MM.1S (cell line): Measurements from ENCODE around the gene CDYL2.

Source experiments
- EZH2 ChIP-seq: fragments of 300-600 bp; sonication (generic); optimal IDR thresholded peaks from 2 replicates; pipeline ENCODE3; 2017; ENCODE audit warnings: low read depth, mild to moderate bottlenecking, antibody characterized with exemption, low read length, mixed read lengths
- TF ChIP-seq, protein P1 (sequence below): fragments of 300-600 bp; sonication (generic); IDR thresholded peaks from 2 replicates; pipeline ENCODE4 v1.5.1; 2016; ENCODE audit warnings: antibody characterized with exemption, low read length, mixed read lengths

DNA sequence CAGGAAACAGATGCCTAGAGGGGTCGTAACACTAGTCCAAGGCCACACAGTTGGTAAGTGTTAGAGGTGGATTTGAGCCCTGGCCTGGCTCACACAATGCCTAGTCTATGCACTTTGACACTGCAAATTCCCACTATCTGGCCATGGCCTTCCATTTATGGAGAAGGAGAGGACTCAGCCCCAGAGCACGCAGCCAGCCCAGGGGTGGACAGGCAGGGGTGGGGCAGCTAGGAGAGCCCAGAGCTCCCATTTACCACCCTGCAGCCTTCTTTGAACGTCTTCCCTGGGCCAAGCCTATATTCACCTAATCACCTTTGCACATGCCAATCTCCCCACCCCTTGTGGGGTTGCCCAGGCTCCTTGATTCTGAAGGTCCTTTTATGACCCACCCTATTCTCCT, 182.4 kb downstream of the CDYL2 start:
- TF ChIP-seq, protein P1, sequence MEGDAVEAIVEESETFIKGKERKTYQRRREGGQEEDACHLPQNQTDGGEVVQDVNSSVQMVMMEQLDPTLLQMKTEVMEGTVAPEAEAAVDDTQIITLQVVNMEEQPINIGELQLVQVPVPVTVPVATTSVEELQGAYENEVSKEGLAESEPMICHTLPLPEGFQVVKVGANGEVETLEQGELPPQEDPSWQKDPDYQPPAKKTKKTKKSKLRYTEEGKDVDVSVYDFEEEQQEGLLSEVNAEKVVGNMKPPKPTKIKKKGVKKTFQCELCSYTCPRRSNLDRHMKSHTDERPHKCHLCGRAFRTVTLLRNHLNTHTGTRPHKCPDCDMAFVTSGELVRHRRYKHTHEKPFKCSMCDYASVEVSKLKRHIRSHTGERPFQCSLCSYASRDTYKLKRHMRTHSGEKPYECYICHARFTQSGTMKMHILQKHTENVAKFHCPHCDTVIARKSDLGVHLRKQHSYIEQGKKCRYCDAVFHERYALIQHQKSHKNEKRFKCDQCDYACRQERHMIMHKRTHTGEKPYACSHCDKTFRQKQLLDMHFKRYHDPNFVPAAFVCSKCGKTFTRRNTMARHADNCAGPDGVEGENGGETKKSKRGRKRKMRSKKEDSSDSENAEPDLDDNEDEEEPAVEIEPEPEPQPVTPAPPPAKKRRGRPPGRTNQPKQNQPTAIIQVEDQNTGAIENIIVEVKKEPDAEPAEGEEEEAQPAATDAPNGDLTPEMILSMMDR = no peak
- no peak for TF ChIP-seq EZH2
